ENCODE data around the gene MYO7B.

MYO7B gene

GRCh38 chr2:127685410-127686080 lies 150.1 kb downstream of the MYO7B start:
- no peak for DNase-seq

Measured in GDM1 (cell line).